Activated T-cell treated with anti-CD3 and anti-CD28 coated beads for 48 hours (primary cell): ENCODE data around the gene IGFBP2.
"Not testable (repeated sequence)": the region's sequence is repeated elsewhere in the genome, so short reads cannot be mapped to it uniquely, and the experiment has no call there.

Experiments used
- DNase-seq: peaks from one replicate; pipeline ENCODE4 v3.0.0-alpha.2; 2020; ENCODE audit warnings: low read depth

Gene IGFBP2, protein sequence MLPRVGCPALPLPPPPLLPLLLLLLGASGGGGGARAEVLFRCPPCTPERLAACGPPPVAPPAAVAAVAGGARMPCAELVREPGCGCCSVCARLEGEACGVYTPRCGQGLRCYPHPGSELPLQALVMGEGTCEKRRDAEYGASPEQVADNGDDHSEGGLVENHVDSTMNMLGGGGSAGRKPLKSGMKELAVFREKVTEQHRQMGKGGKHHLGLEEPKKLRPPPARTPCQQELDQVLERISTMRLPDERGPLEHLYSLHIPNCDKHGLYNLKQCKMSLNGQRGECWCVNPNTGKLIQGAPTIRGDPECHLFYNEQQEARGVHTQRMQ

DNA sequence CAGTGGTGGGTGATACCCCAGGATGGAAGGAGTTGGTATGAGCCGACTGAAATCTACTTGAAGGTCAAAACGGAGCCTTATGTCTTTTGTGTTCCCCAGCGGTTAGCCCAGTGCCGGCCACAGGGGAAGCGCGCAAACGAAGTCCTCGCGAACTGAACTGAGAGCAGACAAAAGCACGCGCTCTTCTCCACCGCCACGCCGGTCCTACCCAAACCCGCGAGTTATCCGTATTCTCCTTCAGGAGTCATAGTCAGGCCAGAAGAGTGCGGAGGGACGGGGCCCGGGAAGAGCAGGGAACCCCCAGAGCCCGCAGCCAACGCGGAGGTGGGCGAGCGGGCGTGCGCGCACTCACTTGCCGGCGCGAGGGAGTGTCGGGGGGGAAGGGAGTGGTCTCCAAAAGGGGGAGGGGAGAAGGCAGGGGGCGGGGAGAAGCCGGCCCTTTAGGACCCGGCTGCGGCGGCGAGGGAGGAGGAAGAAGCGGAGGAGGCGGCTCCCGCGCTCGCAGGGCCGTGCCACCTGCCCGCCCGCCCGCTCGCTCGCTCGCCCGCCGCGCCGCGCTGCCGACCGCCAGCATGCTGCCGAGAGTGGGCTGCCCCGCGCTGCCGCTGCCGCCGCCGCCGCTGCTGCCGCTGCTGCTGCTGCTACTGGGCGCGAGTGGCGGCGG lies at the start of gene IGFBP2:
IGFBP2 (plus strand) TSS at position 469 of the 664 bp plus-strand sequence; CDS start at position 573, 104 bp downstream.
- peak; percentile 36 for DNase-seq

DNA sequence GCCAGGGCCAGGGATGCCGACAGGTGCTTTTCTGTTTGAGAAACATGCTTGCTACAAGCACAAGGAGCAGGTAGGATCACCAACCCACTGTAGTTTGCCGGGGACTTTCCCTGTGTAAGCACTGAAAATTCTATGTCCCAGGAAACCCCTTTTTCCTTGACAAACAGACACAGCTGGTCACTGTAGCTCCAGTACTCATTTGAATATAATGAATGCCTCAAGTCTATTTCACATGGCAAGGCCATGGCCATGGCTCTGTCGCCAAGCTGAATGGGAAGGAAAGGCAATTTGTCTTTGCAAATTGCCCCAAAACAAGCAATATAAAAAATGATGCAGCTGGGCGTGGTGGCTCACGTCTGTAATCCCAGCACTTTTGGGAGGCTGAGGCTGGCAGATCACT lies 49.6 kb upstream of the IGFBP2 start:
- no peak for DNase-seq

- no peak for DNase-seq
Measured at GRCh38 chr2:216584112-216584511, 49.1 kb upstream of the IGFBP2 start.

GRCh38 chr2:216585441-216585840 lies 47.8 kb upstream of the IGFBP2 start:
- DNase-seq = no peak

GRCh38 chr2:216588861-216589710 lies 44.1 kb upstream of the IGFBP2 start:
- DNase-seq = no peak

- no peak for DNase-seq
Measured at GRCh38 chr2:216589791-216590190, 43.4 kb upstream of the IGFBP2 start.

DNA sequence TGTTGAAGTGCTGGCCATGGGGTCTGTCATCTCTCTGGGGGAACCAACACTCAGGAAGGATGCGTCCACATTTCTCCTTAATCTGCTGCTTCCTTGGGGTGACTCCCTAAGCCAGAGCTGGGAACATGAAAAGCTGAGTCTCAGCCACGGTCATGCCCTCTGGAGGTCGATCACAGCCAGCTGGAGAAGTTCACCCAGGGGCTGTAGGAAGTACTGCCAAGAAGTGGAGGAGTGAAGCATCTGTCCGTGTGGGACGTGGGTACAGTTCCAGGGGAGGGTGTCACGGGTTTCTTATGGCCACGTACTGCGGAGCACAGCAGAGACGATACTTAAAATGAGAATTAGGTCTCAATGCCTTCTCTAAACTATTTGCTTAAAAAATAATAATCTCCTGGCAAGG lies 42.4 kb upstream of the IGFBP2 start:
- DNase-seq = no peak

DNA sequence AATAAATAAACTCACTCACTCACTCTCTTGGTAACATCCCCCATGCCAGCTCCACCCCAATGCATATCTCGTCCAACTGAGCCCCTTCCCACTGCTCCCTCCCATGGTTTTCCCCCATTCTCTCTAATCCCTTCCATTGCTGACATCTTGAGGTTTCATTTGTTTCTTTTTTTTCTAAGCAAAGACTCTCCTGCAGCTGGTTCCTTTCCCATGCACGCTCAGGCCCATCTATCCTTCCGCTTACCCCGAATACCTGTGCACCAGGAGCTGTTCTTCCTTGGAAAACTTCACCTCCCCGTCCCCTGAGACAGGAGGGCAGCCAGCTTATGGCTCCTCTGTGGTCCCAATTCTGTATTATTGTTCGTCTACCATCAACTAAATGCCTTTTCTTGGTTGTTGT lies 41.7 kb upstream of the IGFBP2 start:
- no peak for DNase-seq

- no peak for DNase-seq
Measured at GRCh38 chr2:216594081-216594480, 39.1 kb upstream of the IGFBP2 start.

GRCh38 chr2:216596236-216596979 lies 36.8 kb upstream of the IGFBP2 start:
- no peak for DNase-seq

GRCh38 chr2:216596980-216597509 lies 36.2 kb upstream of the IGFBP2 start:
- DNase-seq = no peak

DNA sequence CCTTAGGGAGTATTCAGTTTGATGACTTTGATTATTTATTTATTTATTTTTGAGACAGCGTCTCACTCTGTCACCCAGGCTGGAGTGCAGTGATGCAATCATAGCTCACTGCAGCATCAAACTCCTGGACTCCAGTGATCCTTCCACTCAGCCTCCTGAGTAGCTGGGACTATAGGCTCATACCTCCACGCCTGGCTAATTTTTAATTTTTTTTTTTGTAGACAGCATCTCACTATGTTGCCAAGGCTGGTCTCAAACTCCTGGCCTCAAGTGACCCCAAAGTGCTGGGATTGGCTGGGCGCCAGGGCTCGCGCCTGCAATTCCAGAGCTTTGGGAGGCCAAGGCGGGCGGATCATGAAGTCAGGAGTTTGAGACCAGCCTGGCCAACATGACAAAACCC lies 35.4 kb upstream of the IGFBP2 start:
- not testable (repeated sequence) for DNase-seq

DNA sequence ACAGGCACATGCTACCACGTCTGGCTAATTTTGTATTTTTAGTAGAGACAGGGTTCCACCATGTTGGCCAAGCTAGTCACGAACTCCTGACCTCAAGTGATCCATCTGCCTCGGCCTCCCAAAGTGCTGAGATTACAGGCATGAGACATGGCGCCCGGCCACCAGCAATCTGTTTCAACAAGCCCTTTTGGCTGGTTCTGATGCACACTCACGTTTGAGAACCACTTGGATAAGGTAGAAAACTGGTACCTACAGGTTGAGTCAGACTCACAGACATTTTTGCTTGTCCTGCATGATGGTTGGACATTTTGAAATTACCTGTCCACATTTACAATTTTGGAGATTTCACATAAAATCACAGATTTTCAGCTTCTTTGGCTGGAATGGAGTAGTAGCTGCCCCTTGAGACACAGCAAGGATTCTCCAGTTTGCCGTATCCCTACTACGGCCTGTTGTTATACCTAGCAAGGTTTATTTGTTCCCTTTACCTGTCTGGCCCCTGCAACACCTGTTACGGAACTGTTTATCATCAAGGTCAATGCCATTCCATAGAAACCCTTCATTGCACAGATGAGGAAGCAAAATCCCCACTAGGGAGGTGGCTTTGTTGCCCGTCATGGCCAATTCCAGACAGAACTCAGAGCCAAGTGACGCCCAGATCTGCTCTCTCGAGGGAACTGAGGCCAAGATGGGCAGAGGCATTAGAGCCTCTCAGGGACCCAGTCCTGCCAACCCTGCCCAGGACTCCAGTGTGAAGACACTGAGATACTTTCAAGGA lies 31.4 kb upstream of the IGFBP2 start:
- DNase-seq = no peak

DNA sequence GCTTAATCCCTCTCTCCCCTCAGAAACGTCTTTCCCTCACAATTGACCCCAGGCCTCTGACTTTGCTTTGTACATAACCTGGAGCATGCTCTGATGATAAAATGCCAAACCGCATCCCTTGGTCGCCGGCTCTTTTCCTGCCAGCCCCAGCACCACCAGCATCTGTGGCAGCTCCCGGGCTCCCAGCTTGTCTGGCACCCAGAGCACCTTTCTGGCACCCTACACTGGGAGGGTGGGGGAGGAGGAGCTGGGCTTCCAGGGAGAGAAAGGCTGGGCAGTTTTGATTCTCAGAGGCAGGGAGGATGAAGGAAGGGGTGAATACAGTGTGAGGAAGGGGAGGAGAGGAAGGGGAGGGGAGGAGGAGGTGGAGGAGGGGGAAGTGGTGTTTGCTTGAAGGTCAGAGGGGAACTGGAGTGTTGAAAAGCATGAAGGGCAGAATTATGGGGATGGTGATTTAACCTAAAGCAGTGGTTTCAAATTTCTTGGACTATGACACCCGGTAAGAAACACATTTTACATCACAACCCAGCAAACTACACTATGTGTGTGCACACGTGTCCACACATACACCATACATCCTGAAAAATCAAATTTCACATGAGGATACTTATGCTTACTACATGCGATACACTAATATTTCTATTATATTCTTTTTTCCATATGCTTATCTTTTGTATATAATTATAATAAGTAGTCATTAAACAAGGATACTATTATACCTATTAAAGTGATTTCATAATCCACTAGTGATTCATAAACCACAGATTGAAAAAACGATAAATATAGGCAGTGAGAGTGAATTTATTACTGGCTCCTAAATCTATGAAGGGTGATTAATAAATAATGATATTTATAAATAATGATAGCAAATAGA lies 30.0 kb upstream of the IGFBP2 start:
- no peak for DNase-seq

GRCh38 chr2:216603884-216604245 lies 29.4 kb upstream of the IGFBP2 start:
- no peak for DNase-seq

- DNase-seq = no peak
Measured at GRCh38 chr2:216604458-216604857, 28.8 kb upstream of the IGFBP2 start.

GRCh38 chr2:216606551-216607276 lies 26.5 kb upstream of the IGFBP2 start:
- peak; percentile 74 for DNase-seq

DNA sequence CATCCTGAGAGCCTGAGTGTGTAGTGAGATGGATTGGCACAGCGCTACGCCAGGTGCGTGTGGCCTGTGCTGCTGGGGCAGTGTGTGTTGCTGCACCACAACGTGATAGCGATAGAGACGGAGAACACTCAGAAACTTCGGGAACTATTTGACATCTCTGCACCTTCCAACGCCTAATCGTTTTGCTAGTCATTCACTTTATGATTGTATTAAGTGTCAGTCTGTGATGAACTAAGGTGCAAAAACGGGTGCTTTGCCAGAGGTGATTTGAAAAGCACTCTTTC lies 26.0 kb upstream of the IGFBP2 start:
- DNase-seq = no peak

- no peak for DNase-seq
Measured at GRCh38 chr2:216608525-216608924, 24.7 kb upstream of the IGFBP2 start.
